Spleen (tissue), 11 donors: Measurements from ENCODE around the gene P3H2. TPM values are rescaled to one million over a fixed set of nuclear protein-coding genes. Genes with fewer than 3 reads are reported as not detected.

Experiments used
- DNase-seq: peaks from one replicate; pipeline ENCODE4 v3.0.0-alpha.2; 2020
- H3K27ac ChIP-seq, 8 donors: fragments of 200-600 bp; sonication (generic) in 7 of 8; 1 replicate in 4 of 8; 2 replicates in 4 of 8; pipeline versions ENCODE4 v1.5.0 to v1.8.0; 2016 to 2021; ENCODE audit warnings: inconsistent platforms in 4 of 8, mild to moderate bottlenecking in 4 of 8, moderate library complexity in 1 of 8
- H3K27me3 ChIP-seq, 7 donors: fragments of 200-600 bp; sonication (generic) in 6 of 7; replicated peaks in 1 of 7; 1 replicate in 4 of 7; 2 replicates in 3 of 7; pipeline versions ENCODE4 v1.5.0 to v1.8.0; 2016 to 2021; ENCODE audit warnings: inconsistent platforms in 3 of 7, mild to moderate bottlenecking in 1 of 7
- H3K36me3 ChIP-seq, 6 donors: fragments of 200-600 bp; sonication (generic) in 5 of 6; 1 replicate in 4 of 6; 2 replicates in 2 of 6; pipeline versions ENCODE4 v1.5.0 to v1.8.0; 2016 to 2021; ENCODE audit warnings: inconsistent platforms in 2 of 6
- H3K4me1 ChIP-seq, 6 donors: fragments of 200-600 bp; sonication (generic) in 5 of 6; 1 replicate in 3 of 6; 2 replicates in 3 of 6; pipeline versions ENCODE4 v1.5.0 to v1.8.0; 2016 to 2021; ENCODE audit warnings: inconsistent platforms in 3 of 6
- H3K4me3 ChIP-seq, 8 donors: fragments of 200-600 bp; sonication (generic) in 7 of 8; 1 replicate in 4 of 8; 2 replicates in 4 of 8; pipeline versions ENCODE4 v1.5.0 to v1.8.0; 2016 to 2021; ENCODE audit warnings: inconsistent platforms in 4 of 8, mild to moderate bottlenecking in 4 of 8, moderate library complexity in 2 of 8
- H3K9me3 ChIP-seq, 8 donors: fragments of 200-600 bp; sonication (generic) in 7 of 8; 1 replicate in 4 of 8; 2 replicates in 4 of 8; pipeline versions ENCODE4 v1.5.0 to v1.8.0; 2016 to 2021; ENCODE audit warnings: inconsistent platforms in 4 of 8
- POLR2A ChIP-seq, 3 donors: fragments of 450-650 bp; IDR thresholded peaks; one replicate each; pipeline ENCODE4 v1.5.1; 2017; ENCODE audit warnings: antibody characterized with exemption in 3 of 3, mild to moderate bottlenecking in 1 of 3
- POLR2AphosphoS5 ChIP-seq, 3 donors: sonication (generic); formaldehyde crosslinking; IDR thresholded peaks; one replicate each; pipeline ENCODE4 v1.5.1; 2017; ENCODE audit warnings: antibody characterized with exemption in 3 of 3
- WGBS, 5 donors: extraction: QIAGEN DNeasy Blood & Tissue Kit in 3 of 5; methylation state at CpG; one replicate each; pipeline versions ENCODE4 v1.1.5 to v1.1.7; 2013 to 2018; 5-methylcytosine and 5-hydroxymethylcytosine counted together
- intact Hi-C: fragments of 100-400 bp; cut with DNase I; formaldehyde crosslinking; loops from one replicate; pipeline ENCODE4 v1.15.0; 2023; ENCODE audit warnings: low total_unique reads
- polyA plus RNA-seq, 3 donors: library from polyadenylated mRNA; stranded (reverse); fragments of 200-250 nt; gene quantifications; one replicate each; pipeline ENCODE4 v1.2.1, GENCODE V29; 2013
- total RNA-seq, 7 donors: library from RNA; depleted of rRNA in 3 of 7; stranded (reverse); fragments of >200 nt in 3 of 7; fragmentation: NEBNext Ultra II Directional in 4 of 7; extraction: Animal tissue kit (Norgen Biotek cat#: 25700) in 4 of 7; gene quantifications; one replicate each; pipeline versions ENCODE4 v1.1.0 to v1.2.1, GENCODE V29; 2016 to 2021
- TF ChIP-seq, protein P1 (sequence below), 11 experiments: fragments of 200-600 bp in 7 of 11; fragments of 450-650 bp in 4 of 11; sonication (generic) in 4 of 11; IDR thresholded peaks in 8 of 11; conservative IDR thresholded peaks in 3 of 11; 1 replicate in 7 of 11; 2 replicates in 4 of 11; pipeline versions ENCODE4 v1.4.0 to v1.8.0; 2016 to 2021; ENCODE audit warnings: antibody characterized with exemption in 11 of 11, inconsistent platforms in 4 of 11, mild to moderate bottlenecking in 1 of 11
- donor health status: healthy with polysubstance abuse.
- donor health status: DM: no; HTN: no; CAD: no; lungs with moderate emphysema.
- donor health status: DM: no; HTN: no; CAD: no.
- donor health status: Bipolar disorder and iron deficiency.
- donor health status: healthy.
- donor health status: DM: no; HTN: no; CAD: no.
- donor health status: DM: yes; HTN: yes; CAD: no.

P3H2 gene
- total and polyA plus RNA-seq, 10 donors = 7.7 to 155 (median 79.2) TPM

DNA sequence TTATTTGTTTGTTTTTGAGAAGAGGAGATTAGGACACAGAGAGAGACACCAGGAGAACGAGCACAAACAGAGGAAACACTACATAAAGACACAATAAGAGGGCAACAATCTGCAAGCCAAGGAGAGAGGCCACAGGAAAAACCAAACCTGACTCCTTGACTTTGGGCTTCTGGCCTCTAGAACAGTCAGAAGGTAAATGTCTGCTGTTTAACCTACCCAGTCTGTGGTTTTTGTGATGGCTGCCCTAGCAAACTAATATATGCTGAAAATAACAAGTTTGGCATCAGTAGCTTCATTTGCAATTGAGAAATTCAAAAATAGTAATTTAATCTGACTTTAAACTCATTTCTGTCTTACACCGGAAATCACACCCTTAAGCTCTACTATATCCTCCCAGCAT is 110.2 kb downstream of the P3H2 start:
- H3K27me3 ChIP-seq = no peaks in the 10 kb centered on the region
- H3K9me3 ChIP-seq = no peaks in the 10 kb centered on the region
- TF ChIP-seq, protein P1, sequence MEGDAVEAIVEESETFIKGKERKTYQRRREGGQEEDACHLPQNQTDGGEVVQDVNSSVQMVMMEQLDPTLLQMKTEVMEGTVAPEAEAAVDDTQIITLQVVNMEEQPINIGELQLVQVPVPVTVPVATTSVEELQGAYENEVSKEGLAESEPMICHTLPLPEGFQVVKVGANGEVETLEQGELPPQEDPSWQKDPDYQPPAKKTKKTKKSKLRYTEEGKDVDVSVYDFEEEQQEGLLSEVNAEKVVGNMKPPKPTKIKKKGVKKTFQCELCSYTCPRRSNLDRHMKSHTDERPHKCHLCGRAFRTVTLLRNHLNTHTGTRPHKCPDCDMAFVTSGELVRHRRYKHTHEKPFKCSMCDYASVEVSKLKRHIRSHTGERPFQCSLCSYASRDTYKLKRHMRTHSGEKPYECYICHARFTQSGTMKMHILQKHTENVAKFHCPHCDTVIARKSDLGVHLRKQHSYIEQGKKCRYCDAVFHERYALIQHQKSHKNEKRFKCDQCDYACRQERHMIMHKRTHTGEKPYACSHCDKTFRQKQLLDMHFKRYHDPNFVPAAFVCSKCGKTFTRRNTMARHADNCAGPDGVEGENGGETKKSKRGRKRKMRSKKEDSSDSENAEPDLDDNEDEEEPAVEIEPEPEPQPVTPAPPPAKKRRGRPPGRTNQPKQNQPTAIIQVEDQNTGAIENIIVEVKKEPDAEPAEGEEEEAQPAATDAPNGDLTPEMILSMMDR (IDR thresholded peaks at IDR 0.05 in 8 of 11, conservative IDR thresholded peaks at IDR 0.05 in 3 of 11) = no peak
- TF ChIP-seq POLR2A (IDR thresholded peaks at IDR 0.05) = no peak
- no peak for TF ChIP-seq POLR2AphosphoS5 (IDR thresholded peaks at IDR 0.05)
- no peak overlapping the region for H3K4me3 ChIP-seq
- intact Hi-C loops = no loop called here
- H3K36me3 ChIP-seq = no peaks in the 10 kb centered on the region
- DNase-seq = no peak
- H3K27ac ChIP-seq = peak overlapping the region in 1 of 8 donors; percentile 7
- H3K4me1 ChIP-seq = no peaks in the 10 kb centered on the region
- 31 to 80% (median 56%) methylated on average over 2 of the region's 2 CpGs for WGBS, 5 donors

DNA sequence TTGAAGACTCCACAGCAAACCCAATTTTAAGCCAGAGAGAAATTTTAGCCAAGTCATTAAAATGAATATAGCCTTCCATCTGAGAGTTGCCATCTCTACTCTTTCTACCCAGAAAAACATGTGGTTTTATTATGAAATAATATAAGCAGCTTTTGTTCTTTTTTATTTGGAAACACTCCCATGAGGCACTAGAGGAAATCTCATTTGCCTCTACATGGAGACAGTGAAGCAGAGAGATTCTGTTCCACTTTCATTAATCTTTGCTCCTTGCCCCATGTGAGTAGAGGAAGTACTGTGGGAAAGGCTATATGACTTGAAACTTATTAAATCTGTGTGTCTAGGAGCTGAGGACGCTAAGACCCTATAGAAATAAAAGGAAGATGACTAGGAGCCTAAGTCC is 111.1 kb downstream of the P3H2 start:
- Histone ChIP-seq H3K4me1 (no peaks in the 10 kb centered on the region), H3K9me3 (no peaks in the 10 kb centered on the region), H3K36me3 (no peaks in the 10 kb centered on the region), H3K27ac (no peak overlapping the region), H3K4me3 (no peak overlapping the region), H3K27me3 (no peaks in the 10 kb centered on the region)
- WGBS, 5 donors = 53 to 70% (median 66%) methylated on average over 1 of the region's 1 CpG
- DNase-seq = no peak
- intact Hi-C loops = no loop called here
- no peak for TF ChIP-seq POLR2AphosphoS5 (IDR thresholded peaks at IDR 0.05)
- TF ChIP-seq, protein P1 (IDR thresholded peaks at IDR 0.05 in 8 of 11, conservative IDR thresholded peaks at IDR 0.05 in 3 of 11) = no peak
- no peak for TF ChIP-seq POLR2A (IDR thresholded peaks at IDR 0.05)

DNA sequence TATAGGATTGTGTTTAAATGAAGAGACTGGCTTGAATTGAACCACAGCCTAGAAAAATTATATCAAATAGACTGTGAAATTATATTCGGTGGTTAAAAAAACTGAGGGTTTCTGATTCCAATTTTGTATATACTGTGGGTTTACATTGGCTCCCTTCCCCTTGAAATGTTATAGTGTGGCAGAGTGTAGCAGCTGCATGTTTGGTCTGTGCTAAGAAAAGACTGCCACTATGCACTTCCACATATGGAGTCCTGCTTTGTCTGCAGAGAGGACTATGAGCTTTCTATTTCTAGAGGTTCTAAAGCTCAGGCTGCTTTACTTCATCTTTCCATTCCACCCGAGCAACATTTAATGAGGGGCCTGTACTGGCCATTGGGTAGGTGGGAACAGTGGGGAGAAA is 112.3 kb downstream of the P3H2 start:
- Histone ChIP-seq H3K4me1 (peaks cover 0 to 4% (median 0%) of the 10 kb centered on the region in 6 donors), H3K9me3 (no peaks in the 10 kb centered on the region), H3K27me3 (no peaks in the 10 kb centered on the region), H3K4me3 (no peak overlapping the region), H3K36me3 (no peaks in the 10 kb centered on the region), H3K27ac (no peak overlapping the region)
- 70 to 93% (median 85%) methylated on average over 2 of the region's 2 CpGs for WGBS, 5 donors
- intact Hi-C loops = no loop called here
- no peak for DNase-seq
- TF ChIP-seq POLR2A (IDR thresholded peaks at IDR 0.05) = no peak
- TF ChIP-seq, protein P1 (IDR thresholded peaks at IDR 0.05 in 8 of 11, conservative IDR thresholded peaks at IDR 0.05 in 3 of 11) = no peak
- TF ChIP-seq POLR2AphosphoS5 (IDR thresholded peaks at IDR 0.05) = no peak

DNA sequence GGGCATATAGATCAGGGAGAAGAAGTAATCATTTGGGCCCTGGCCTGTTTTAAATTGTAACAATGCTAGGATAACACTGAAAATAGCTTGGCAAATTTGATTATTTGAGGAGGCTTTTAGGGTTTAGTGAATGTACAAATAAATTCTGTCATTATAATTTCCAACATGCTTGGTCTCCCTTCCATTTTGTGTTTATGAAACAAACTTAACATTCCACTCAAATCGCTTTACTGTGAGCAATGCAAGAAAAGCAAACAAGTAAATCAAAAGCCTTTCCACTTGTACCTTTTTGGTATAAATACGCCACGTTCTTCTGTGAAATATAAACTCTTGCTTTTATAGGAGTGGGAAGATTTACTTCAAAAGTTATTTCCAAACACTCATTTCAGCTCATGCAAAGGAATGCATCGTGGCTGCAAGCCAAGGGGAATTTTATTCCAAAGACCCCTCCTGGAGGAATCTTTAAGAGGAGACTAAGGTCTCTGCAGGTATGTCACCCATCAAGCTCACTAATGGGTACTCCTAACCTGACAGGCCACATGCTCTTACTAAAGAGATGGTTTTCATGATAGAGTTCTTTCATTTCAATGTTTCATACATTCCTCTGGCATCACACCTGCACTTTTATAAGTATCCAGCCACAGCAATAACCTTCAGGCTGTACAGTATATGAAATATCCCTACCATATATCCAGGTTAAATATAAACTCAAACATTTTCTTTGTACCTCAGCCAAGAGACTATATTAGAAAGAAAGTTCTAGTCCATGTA is 115.2 kb downstream of the P3H2 start:
- TF ChIP-seq, protein P1 (IDR thresholded peaks at IDR 0.05 in 8 of 11, conservative IDR thresholded peaks at IDR 0.05 in 3 of 11) = no peak
- no peak for TF ChIP-seq POLR2AphosphoS5 (IDR thresholded peaks at IDR 0.05)
- TF ChIP-seq POLR2A (IDR thresholded peaks at IDR 0.05) = no peak
- no peaks in the 10 kb centered on the region for H3K27me3 ChIP-seq
- H3K9me3 ChIP-seq = no peaks in the 10 kb centered on the region
- DNase-seq = no peak
- 81 to 90% (median 83%) methylated on average over 4 of the region's 4 CpGs for WGBS, 5 donors
- intact Hi-C loops = no loop called here
- no peak overlapping the region for H3K4me3 ChIP-seq
- H3K36me3 ChIP-seq = no peaks in the 10 kb centered on the region
- H3K27ac ChIP-seq = peak overlapping the region in 1 of 8 donors; percentile 69
- H3K4me1 ChIP-seq = peaks cover 0 to 6% (median 2%) of the 10 kb centered on the region in 6 donors
